Heart right ventricle (tissue), 16 donors: Measurements from ENCODE around the gene SLC12A8. TPM values are rescaled to one million over a fixed set of nuclear protein-coding genes. Genes with fewer than 3 reads are reported as not detected.

Experiments used
- ATAC-seq, 8 donors: fragments of 200-7000 bp; cut with Tn5 transposase; one replicate each; pipeline ENCODE4 v1.9.1; 2020; ENCODE audit warnings: mild to moderate bottlenecking in 8 of 8, moderate library complexity in 8 of 8, moderate number of reproducible peaks in 1 of 8
- DNase-seq, 2 donors: peaks; one replicate each; pipeline ENCODE4 v3.0.0-alpha.2; 2020
- H3K27ac ChIP-seq, 10 donors: fragments of 200-600 bp; sonication (generic) in 2 of 10; one replicate each; pipeline versions ENCODE4 v1.5.0 to v1.8.0; 2020 to 2022; ENCODE audit warnings: mild to moderate bottlenecking in 3 of 10
- H3K27me3 ChIP-seq, 7 donors: fragments of 200-600 bp; one replicate each; pipeline ENCODE4 v1.8.0; 2021 to 2022; ENCODE audit warnings: mild to moderate bottlenecking in 2 of 7
- H3K36me3 ChIP-seq, 9 donors: fragments of 200-600 bp; sonication (generic) in 1 of 9; one replicate each; pipeline versions ENCODE4 v1.5.0 to v1.8.0; 2020 to 2022; ENCODE audit warnings: mild to moderate bottlenecking in 2 of 9
- H3K4me1 ChIP-seq, 9 donors: fragments of 200-600 bp; sonication (generic) in 1 of 9; one replicate each; pipeline versions ENCODE4 v1.5.0 to v1.8.0; 2020 to 2022; ENCODE audit warnings: mild to moderate bottlenecking in 4 of 9
- H3K4me3 ChIP-seq, 10 donors: fragments of 200-600 bp; sonication (generic) in 2 of 10; one replicate each; pipeline versions ENCODE4 v1.5.0 to v1.8.0; 2020 to 2022; ENCODE audit warnings: mild to moderate bottlenecking in 7 of 10, moderate library complexity in 2 of 10
- H3K9me3 ChIP-seq, 11 donors: fragments of 200-600 bp in 10 of 11; sonication (generic) in 2 of 11; one replicate each; pipeline versions ENCODE4 v1.5.0 to v1.8.0; 2013 to 2022; ENCODE audit warnings: mild to moderate bottlenecking in 2 of 11, control low read depth in 1 of 11, moderate library complexity in 1 of 11
- CTCF ChIP-seq, 9 donors: fragments of 200-600 bp; sonication (generic) in 2 of 9; IDR thresholded peaks; one replicate each; pipeline versions ENCODE4 v1.5.0 to v1.8.0; 2021 to 2022; ENCODE audit warnings: antibody characterized with exemption in 9 of 9, mild to moderate bottlenecking in 5 of 9, moderate library complexity in 1 of 9
- WGBS, 2 donors: extraction: QIAGEN DNeasy Blood & Tissue Kit; methylation state at CpG; one replicate each; pipeline ENCODE4 v1.1.7; 2013; ENCODE audit warnings: inconsistent platforms in 1 of 2; 5-methylcytosine and 5-hydroxymethylcytosine counted together
- intact Hi-C, 10 donors: fragments of 100-400 bp; cut with DNase I; formaldehyde crosslinking; loops; one replicate each; pipeline versions ENCODE4 v1.11.1 to v1.14.2; 2022
- polyA plus RNA-seq, 2 donors: library from polyadenylated mRNA; stranded (reverse); fragments of 200-250 nt; gene quantifications; one replicate each; pipeline ENCODE4 v1.2.3, GENCODE V29; 2013
- total RNA-seq, 10 donors: library from RNA; stranded (reverse); fragmentation: NEBNext Ultra II Directional in 3 of 10; extraction: Animal tissue kit (Norgen Biotek cat#: 25700) in 3 of 10; gene quantifications; one replicate each; pipeline versions ENCODE4 v1.2.1 to v1.2.4, GENCODE V29; 2021 to 2023
- donor health status: Arrhythmogenic right ventricular cardiomyopathy.
- donor health status: ischemic (EF 13 %, LVEDD 7.1; RV severe dilation, severe dysfunction).
- donor health status: healthy with polysubstance abuse.
- donor health status: DM: no; HTN: yes; CAD: no.
- donor health status: DM: no; HTN: no; CAD: no.
- donor health status: ischemic (EF 25% LVEDD 6.9; RV normal size, moderate dysfunction).
- donor health status: ischemic (EF 25% LVEDD 5.7; RV mildly dilated, moderate dysfunction).
- donor health status: healthy.
- donor health status: DM: yes; HTN: yes; CAD: no.
- donor health status: Ischemic cardiomyopathy.
- donor health status: ischemic (EF 35%, LVEDD 5.7; RV mildly dilated, moderate dysfunction).
- donor health status: nonischemic (EF 11% LVEDD 7.7; RV severe dilation, severe dysfunction).
- donor health status: DM: yes; HTN: yes; CAD: no.
- donor health status: PGD.
- donor health status: ischemic (EF 29% LVEDD 5.4; RV normal size, mild dysfunction).
- donor health status: nonischemic (EF 23%, LVEDD 6.1; RV moderate dilation, normal function).

Gene SLC12A8
- total and polyA plus RNA-seq, 12 donors: 0.09 to 0.88 (median 0.40) TPM; not detected in 1

GRCh38 chr3:125057186-125057850, 155.2 kb downstream of the SLC12A8 start:
- no peak for DNase-seq
- Histone ChIP-seq H3K9me3 (no peaks in the 10 kb centered on the region), H3K4me3 (no peak overlapping the region), H3K27ac (peak overlapping the region in 9 of 10 donors; percentile 87 to 99 (median 96)), H3K36me3 (peaks cover 0 to 6% (median 0%) of the 10 kb centered on the region in 9 donors), H3K4me1 (peaks cover 15 to 76% (median 63%) of the 10 kb centered on the region in 9 donors), H3K27me3 (no peaks in the 10 kb centered on the region)
- WGBS, 2 donors: 78% methylated on average over 3 of the region's 3 CpGs
- intact Hi-C loops: loop anchor here in 7 of 10 donors (2.0 to 10.0 kb wide), 4 partner anchors 63 to 297 kb away; no protein-coding TSS in a partner anchor
- ATAC-seq: no peak
- no peak for TF ChIP-seq CTCF (IDR thresholded peaks at IDR 0.05)

- intact Hi-C loops: loop anchor here in 7 of 10 donors (2.0 to 10.0 kb wide), 4 partner anchors 61 to 299 kb away; no protein-coding TSS in a partner anchor
- ATAC-seq (peak; percentile 89 to 94 (median 92)), DNase-seq (peak; percentile 93 to 94)
- Histone ChIP-seq H3K4me3 (peak within 1 kb of the TSS; percentile 79 to 96 (median 85)), H3K4me1 (peaks cover 20 to 76% (median 63%) of the 10 kb centered on the region in 9 donors), H3K9me3 (no peaks in the 10 kb centered on the region), H3K36me3 (peaks cover 0 to 6% (median 0%) of the 10 kb centered on the region in 9 donors), H3K27me3 (no peaks in the 10 kb centered on the region), H3K27ac (peak within 1 kb of the TSS; percentile 92 to 99 (median 96))
- WGBS, 2 donors: 2 to 3% methylated on average over 39 to 67 of the region's 67 CpGs
- TF ChIP-seq CTCF (IDR thresholded peaks at IDR 0.05): no peak
Measured at GRCh38 chr3:125055913-125056745, 156.4 kb downstream of the SLC12A8 start, which contains the start of gene HEG1. TSS of gene HEG1 (minus strand) at chr3:125055997. CDS start at chr3:125055890, 107 bp downstream.

- H3K4me3 ChIP-seq: peak overlapping the region; percentile 79 to 96 (median 85)
- DNase-seq (peak in 1 of 2 donors; percentile 55), ATAC-seq (peak in 1 of 8 donors; percentile 3)
- peaks cover 21 to 76% (median 63%) of the 10 kb centered on the region in 9 donors for H3K4me1 ChIP-seq
- peaks cover 0 to 11% (median 0%) of the 10 kb centered on the region in 9 donors for H3K36me3 ChIP-seq
- no peaks in the 10 kb centered on the region for H3K9me3 ChIP-seq
- WGBS, 2 donors: 0 to 1% methylated on average over 43 to 78 of the region's 78 CpGs
- no peak for TF ChIP-seq CTCF (IDR thresholded peaks at IDR 0.05)
- H3K27ac ChIP-seq: peak overlapping the region; percentile 92 to 99 (median 96)
- intact Hi-C loops: loop anchor here in 7 of 10 donors (5.0 to 10.0 kb wide), 3 partner anchors 61 to 299 kb away; no protein-coding TSS in a partner anchor
- no peaks in the 10 kb centered on the region for H3K27me3 ChIP-seq
Measured at GRCh38 chr3:125055331-125055912, 157.1 kb downstream of the SLC12A8 start.
